Uterus (tissue), 2 donors: ENCODE data around the gene SYCE3.

ENCODE experiments used
- POLR2A ChIP-seq, 2 donors: fragments of 450-650 bp; IDR thresholded peaks; one replicate each; pipeline ENCODE4 v1.6.1; 2016; ENCODE audit warnings: antibody characterized with exemption in 2 of 2, mild to moderate bottlenecking in 1 of 2, moderate library complexity in 1 of 2
- TF ChIP-seq, protein P1 (sequence below), 4 experiments: fragments of 200-600 bp in 2 of 4; fragments of 450-650 bp in 2 of 4; sonication (generic) in 2 of 4; IDR thresholded peaks; one replicate each; pipeline ENCODE4 v1.5.1; 2016 to 2019; ENCODE audit warnings: antibody characterized with exemption in 4 of 4, mild to moderate bottlenecking in 2 of 4, moderate library complexity in 1 of 4

DNA sequence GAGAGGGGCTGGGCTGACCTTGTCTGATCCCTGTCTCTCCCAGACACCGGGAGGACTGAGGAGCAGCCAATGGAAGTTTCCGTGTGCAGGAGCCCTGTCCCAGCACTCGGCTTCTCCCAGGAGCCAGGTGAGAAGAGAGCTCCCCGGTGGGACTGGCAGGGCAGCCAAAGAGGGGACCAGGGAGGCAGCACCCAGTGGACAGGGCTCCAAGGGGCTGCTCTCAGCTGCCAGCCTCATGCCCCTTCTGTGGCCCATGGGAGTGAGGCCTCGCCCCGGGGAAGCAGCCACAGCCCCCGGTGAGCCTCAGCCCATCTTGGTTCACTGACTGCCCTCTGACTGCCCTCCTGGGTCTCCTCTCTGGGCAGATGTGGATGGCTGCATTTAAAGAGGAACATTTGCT lies 44.1 kb downstream of the SYCE3 start:
- TF ChIP-seq, protein P1, sequence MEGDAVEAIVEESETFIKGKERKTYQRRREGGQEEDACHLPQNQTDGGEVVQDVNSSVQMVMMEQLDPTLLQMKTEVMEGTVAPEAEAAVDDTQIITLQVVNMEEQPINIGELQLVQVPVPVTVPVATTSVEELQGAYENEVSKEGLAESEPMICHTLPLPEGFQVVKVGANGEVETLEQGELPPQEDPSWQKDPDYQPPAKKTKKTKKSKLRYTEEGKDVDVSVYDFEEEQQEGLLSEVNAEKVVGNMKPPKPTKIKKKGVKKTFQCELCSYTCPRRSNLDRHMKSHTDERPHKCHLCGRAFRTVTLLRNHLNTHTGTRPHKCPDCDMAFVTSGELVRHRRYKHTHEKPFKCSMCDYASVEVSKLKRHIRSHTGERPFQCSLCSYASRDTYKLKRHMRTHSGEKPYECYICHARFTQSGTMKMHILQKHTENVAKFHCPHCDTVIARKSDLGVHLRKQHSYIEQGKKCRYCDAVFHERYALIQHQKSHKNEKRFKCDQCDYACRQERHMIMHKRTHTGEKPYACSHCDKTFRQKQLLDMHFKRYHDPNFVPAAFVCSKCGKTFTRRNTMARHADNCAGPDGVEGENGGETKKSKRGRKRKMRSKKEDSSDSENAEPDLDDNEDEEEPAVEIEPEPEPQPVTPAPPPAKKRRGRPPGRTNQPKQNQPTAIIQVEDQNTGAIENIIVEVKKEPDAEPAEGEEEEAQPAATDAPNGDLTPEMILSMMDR (IDR thresholded peaks at IDR 0.05), result no peak
- TF ChIP-seq POLR2A (IDR thresholded peaks at IDR 0.05), result no peak
